A673 (cell line): ENCODE results near the gene SOX1.

Experiments
- EZH2 ChIP-seq: fragments of 200-600 bp; sonication (generic); IDR thresholded peaks from 2 replicates; pipeline ENCODE4 v1.6.1; 2017; ENCODE audit warnings: borderline replicate concordance, low read depth, mild to moderate bottlenecking, mixed read lengths, antibody characterized with exemption, low read length; ENCODE audit not compliant: poor library complexity, severe bottlenecking
- TF ChIP-seq, protein P1 (sequence below): fragments of 300-800, 200-600 bp; sonication (generic); conservative IDR thresholded peaks from 2 replicates; pipeline ENCODE4 v1.5.1; 2017; ENCODE audit warnings: low read depth, mild to moderate bottlenecking, antibody characterized with exemption, low read length, moderate library complexity, mixed read lengths

DNA sequence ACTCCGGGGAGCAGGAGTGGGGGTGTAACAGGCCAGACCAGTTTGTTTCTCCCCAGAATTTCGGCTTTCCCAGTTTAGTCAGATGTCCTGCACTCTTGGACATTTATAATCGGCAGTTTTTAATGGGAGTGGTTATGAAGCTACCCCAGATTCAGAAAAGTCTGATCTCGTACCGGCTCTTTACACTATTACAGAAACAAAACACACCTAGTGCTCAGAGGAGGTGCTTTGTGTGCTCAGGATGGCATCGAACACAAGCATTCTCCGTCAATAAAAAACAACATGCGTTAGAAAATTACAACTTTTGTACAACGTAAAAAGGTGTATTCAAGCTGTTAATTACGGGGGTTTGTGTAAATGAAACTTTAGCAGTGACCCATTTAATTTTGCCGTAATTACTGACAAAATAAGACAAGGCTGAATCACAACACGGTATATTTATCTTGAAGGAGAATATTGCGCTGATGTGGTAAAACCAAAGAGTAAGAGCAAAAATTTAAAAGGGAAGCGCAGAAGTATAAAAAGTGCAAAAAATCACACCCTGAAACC, 6.6 kb upstream of the SOX1 start:
- TF ChIP-seq, protein P1, sequence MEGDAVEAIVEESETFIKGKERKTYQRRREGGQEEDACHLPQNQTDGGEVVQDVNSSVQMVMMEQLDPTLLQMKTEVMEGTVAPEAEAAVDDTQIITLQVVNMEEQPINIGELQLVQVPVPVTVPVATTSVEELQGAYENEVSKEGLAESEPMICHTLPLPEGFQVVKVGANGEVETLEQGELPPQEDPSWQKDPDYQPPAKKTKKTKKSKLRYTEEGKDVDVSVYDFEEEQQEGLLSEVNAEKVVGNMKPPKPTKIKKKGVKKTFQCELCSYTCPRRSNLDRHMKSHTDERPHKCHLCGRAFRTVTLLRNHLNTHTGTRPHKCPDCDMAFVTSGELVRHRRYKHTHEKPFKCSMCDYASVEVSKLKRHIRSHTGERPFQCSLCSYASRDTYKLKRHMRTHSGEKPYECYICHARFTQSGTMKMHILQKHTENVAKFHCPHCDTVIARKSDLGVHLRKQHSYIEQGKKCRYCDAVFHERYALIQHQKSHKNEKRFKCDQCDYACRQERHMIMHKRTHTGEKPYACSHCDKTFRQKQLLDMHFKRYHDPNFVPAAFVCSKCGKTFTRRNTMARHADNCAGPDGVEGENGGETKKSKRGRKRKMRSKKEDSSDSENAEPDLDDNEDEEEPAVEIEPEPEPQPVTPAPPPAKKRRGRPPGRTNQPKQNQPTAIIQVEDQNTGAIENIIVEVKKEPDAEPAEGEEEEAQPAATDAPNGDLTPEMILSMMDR: no peak
- peak; percentile 39 for TF ChIP-seq EZH2
